ENCODE data around the gene HJURP. TPM values are rescaled to one million over a fixed set of nuclear protein-coding genes. Genes with fewer than 3 reads are reported as not detected.

Gene HJURP
- total RNA-seq, 1 experiment from 2014 or later = 49.7 TPM

- Histone ChIP-seq H2AK5ac (ENCODE audit: insufficient read length, low read length) (no peak overlapping the region), H3K56ac (ENCODE audit: insufficient read length, low read depth, low read length) (no peak overlapping the region), H3K27me3 (ENCODE audit: insufficient read depth, low read length) (no peaks in the 10 kb centered on the region), H4K8ac (replicated peaks; ENCODE audit: insufficient read length, low read depth, low read length) (no peak overlapping the region), H3K27ac (ENCODE audit: insufficient read length, low read depth, low read length) (no peak overlapping the region), H4K5ac (ENCODE audit: insufficient read length, low read depth, low read length) (no peak overlapping the region), H3K23me2 (ENCODE audit: insufficient read length, low read depth, low read length, poor library complexity, severe bottlenecking) (no peaks in the 10 kb centered on the region), H2BK12ac (ENCODE audit: insufficient read length, low read depth, low read length) (no peak overlapping the region), H3K4me2 (ENCODE audit: insufficient read depth, insufficient read length, low read length) (no peak overlapping the region), H3K79me1 (ENCODE audit: insufficient read depth, low read depth, low read length, poor library complexity, severe bottlenecking) (no peaks in the 10 kb centered on the region), H3K14ac (ENCODE audit: insufficient read depth, low read length) (no peak overlapping the region; the same call in 1 of the 2 replicates), H3T11ph (ENCODE audit: low read length) (no peak overlapping the region), H3K18ac (ENCODE audit: insufficient read length, low read depth, low read length) (no peak overlapping the region), H3K9ac (ENCODE audit: extremely low read depth, insufficient read length, low read length) (no peak overlapping the region), H3K9me3 (ENCODE audit: control insufficient read depth, low read depth, low read length) (no peaks in the 10 kb centered on the region), H2BK20ac (ENCODE audit: low read depth, low read length, poor library complexity, severe bottlenecking) (no peak overlapping the region), H3K4me1 (ENCODE audit: insufficient read depth, low read length) (no peaks in the 10 kb centered on the region), H2BK15ac (ENCODE audit: low read depth, low read length) (no peak overlapping the region), H4K20me1 (ENCODE audit: control insufficient read depth, insufficient read depth, insufficient read length) (no peaks in the 10 kb centered on the region), H3K23ac (ENCODE audit: insufficient read length, low read depth, low read length) (no peak overlapping the region), H3K4ac (ENCODE audit: low read depth, low read length) (no peak overlapping the region), H3K79me2 (ENCODE audit: insufficient read depth, low read length) (no peaks in the 10 kb centered on the region), H2BK5ac (ENCODE audit: insufficient read length, low read length) (no peak overlapping the region), H2BK120ac (ENCODE audit: low read depth, low read length, poor library complexity, severe bottlenecking) (no peak overlapping the region), H4K91ac (ENCODE audit: insufficient read length, low read depth, low read length) (no peak overlapping the region), H2AFZ (ENCODE audit: low read length) (no peak overlapping the region)
- peak; percentile 16 for DNase-seq
- no peak overlapping the region for H3K4me3 Mint-ChIP-seq
- no CpG with 5 or more reads among the region's 18 CpGs for WGBS (ENCODE audit: extremely low coverage, insufficient read length, low lambda C conversion rate)
- H3K27ac Mint-ChIP-seq = no peak overlapping the region
- no peak for TF ChIP-seq CTCF (conservative IDR thresholded peaks at IDR 0.05)
- H3K4me1 Mint-ChIP-seq = no peaks in the 10 kb centered on the region; a peak in 1 of 4 replicates
- no peaks in the 10 kb centered on the region for H3K36me3 Mint-ChIP-seq (ENCODE audit: insufficient read depth in 1 of 3, low read depth in 3 of 3)
- no peaks in the 10 kb centered on the region; a peak in 1 of 5 replicates for H3K9me3 Mint-ChIP-seq
- peaks cover 1% of the 10 kb centered on the region; the same call in 1 of the 2 replicates for H3K27me3 Mint-ChIP-seq (ENCODE audit: low read depth)
These were observed 34.2 kb downstream of the HJURP start for GRCh38 chr2:233819884-233820773.

Data from H9 (cell line).